Fibroblast of mammary gland (primary cell): Measurements from ENCODE around the gene ARHGAP29.

Source experiments
- DNase-seq: peaks from one replicate; pipeline ENCODE4 v3.0.0-alpha.2; 2010; ENCODE audit warnings: low read depth
- H3K4me3 ChIP-seq: 2 replicates; pipeline ENCODE4 v1.5.1; 2011; ENCODE audit warnings: low read depth, mild to moderate bottlenecking, low read length, moderate library complexity; ENCODE audit not compliant: control insufficient read depth
- CTCF ChIP-seq: conservative IDR thresholded peaks from 2 replicates; pipeline ENCODE4 v1.5.1; 2011; ENCODE audit warnings: low read depth, low read length, inconsistent platforms; ENCODE audit not compliant: control insufficient read depth, insufficient read depth

ARHGAP29 gene

GRCh38 chr1:94246692-94247137, 9.3 kb upstream of the ARHGAP29 start:
- TF ChIP-seq CTCF: no peak
- peak overlapping the region; percentile 77 for H3K4me3 ChIP-seq
- no peak for DNase-seq

- peak overlapping the region; percentile 77 for H3K4me3 ChIP-seq
- no peak for DNase-seq
Measured at GRCh38 chr1:94245747-94246438, 8.5 kb upstream of the ARHGAP29 start.

GRCh38 chr1:94244816-94245215, 7.4 kb upstream of the ARHGAP29 start:
- peak; percentile 33 for DNase-seq
- TF ChIP-seq CTCF: no peak
- peak overlapping the region; percentile 77 for H3K4me3 ChIP-seq

More at GRCh38 chr1:94245747-94246438, 8.5 kb upstream of the ARHGAP29 start:
- no peak for TF ChIP-seq CTCF

GRCh38 chr1:94243665-94244064, 6.3 kb upstream of the ARHGAP29 start:
- DNase-seq: no peak
- no peak overlapping the region for H3K4me3 ChIP-seq
- no peak for TF ChIP-seq CTCF

GRCh38 chr1:94240822-94241221, 3.4 kb upstream of the ARHGAP29 start:
- no peak for DNase-seq
- peak; percentile 29 for TF ChIP-seq CTCF
- no peak overlapping the region for H3K4me3 ChIP-seq

- no peak for TF ChIP-seq CTCF
- DNase-seq: peak; percentile 70
- no peak overlapping the region for H3K4me3 ChIP-seq
Measured at GRCh38 chr1:94239796-94240195, 2.4 kb upstream of the ARHGAP29 start.
